Coronary artery (tissue), 2 donors: Measurements from ENCODE around the gene METTL8.

ENCODE experiments used
- DNase-seq: peaks from one replicate; pipeline ENCODE4 v3.0.0-alpha.2; 2017; ENCODE audit warnings: low spot score
- H3K27ac ChIP-seq, 2 donors: fragments of 200-600 bp; sonication (generic); one replicate each; pipeline ENCODE4 v1.5.1; 2016 to 2019
- H3K4me3 ChIP-seq: fragments of 200-600 bp; sonication (generic); 2 replicates; pipeline ENCODE4 v1.5.1; 2016; ENCODE audit warnings: mild to moderate bottlenecking, moderate library complexity
- CTCF ChIP-seq: fragments of 200-600 bp; sonication (generic); IDR thresholded peaks from one replicate; pipeline ENCODE4 v1.5.1; 2019; ENCODE audit warnings: antibody characterized with exemption

The METTL8 gene

GRCh38 chr2:171267855-171268629, 165.7 kb downstream of the METTL8 start:
- H3K4me3 ChIP-seq, result no peak overlapping the region
- TF ChIP-seq CTCF, result no peak
- no peak for DNase-seq

More at GRCh38 chr2:171267855-171268629, 165.7 kb downstream of the METTL8 start:
- no peak overlapping the region for H3K27ac ChIP-seq
